K562 (cell line): ENCODE results near the gene SLC17A4. TPM values are rescaled to one million over a fixed set of nuclear protein-coding genes. Genes with fewer than 3 reads are reported as not detected.

Source experiments
- BDP1 ChIP-seq: IDR thresholded peaks from 3 replicates; pipeline ENCODE4 v1.6.1; 2011; ENCODE audit not compliant: insufficient read length, insufficient read depth
- CBFA2T3 ChIP-seq: fragments of 450-650 bp; IDR thresholded peaks from 2 replicates; pipeline ENCODE4 v1.6.1; 2017
- CC2D1A ChIP-seq: fragments of 450-650 bp; IDR thresholded peaks from 2 replicates; pipeline ENCODE4 v1.6.1; 2017; ENCODE audit warnings: mild to moderate bottlenecking
- IRF2 ChIP-seq: sonication (generic); formaldehyde crosslinking; IDR thresholded peaks from 2 replicates; pipeline ENCODE4 v1.8.1; 2022; ENCODE audit warnings: mild to moderate bottlenecking, missing genetic modification reagents
- KLF1 ChIP-seq: fragments of 450-650 bp; IDR thresholded peaks from 2 replicates; pipeline ENCODE4 v1.6.1; 2016; ENCODE audit warnings: missing genetic modification characterization, missing compliant biosample characterization
- MCM5 ChIP-seq: fragments of 450-650 bp; IDR thresholded peaks from 2 replicates; pipeline ENCODE4 v1.6.1; 2016; ENCODE audit warnings: low read depth
- SMARCB1 ChIP-seq: IDR thresholded peaks from 2 replicates; pipeline ENCODE4 v1.6.1; 2011; ENCODE audit warnings: improper control_type of control experiment, low read depth; ENCODE audit not compliant: insufficient read length
- TAF15 ChIP-seq: fragments of 200-400 bp; formaldehyde crosslinking; IDR thresholded peaks from 2 replicates; pipeline ENCODE4 v1.6.1; 2017; ENCODE audit warnings: mild to moderate bottlenecking, low read depth, low read length, moderate library complexity
- ZNF592 ChIP-seq: fragments of 450-650 bp; IDR thresholded peaks from 2 replicates; pipeline ENCODE4 v1.6.1; 2017; ENCODE audit warnings: antibody characterized with exemption, mild to moderate bottlenecking
- polyA plus RNA-seq, 8 experiments: library from polyadenylated mRNA; depleted of rRNA in 4 of 8; stranded (reverse) in 5 of 8; unstranded in 3 of 8; fragments of >200 nt; fragmentation: Nextera tagmentation in 2 of 8; fragmentation: Illumina TruSeq in 1 of 8; extraction: Ambion mirVana in 2 of 8; extraction: Trizol in 1 of 8; gene quantifications; 2 replicates each; pipeline versions ENCODE4 v1.2.1 to v1.2.3, GENCODE V29; 2011 to 2014; ENCODE audit warnings: inconsistent platforms in 1 of 8, missing spikeins in 1 of 8
- total RNA-seq, 7 experiments: library from RNA; depleted of rRNA in 6 of 7; stranded (reverse); fragments of >200 nt in 6 of 7; fragmentation: Illumina TruSeq in 2 of 7; extraction: Trizol in 2 of 7; gene quantifications; 2 replicates each; pipeline versions ENCODE4 v1.2.1 to v1.2.3, GENCODE V29; 2011 to 2021; ENCODE audit warnings: low replicate concordance in 1 of 7

SLC17A4 gene
- total and polyA plus RNA-seq, 9 of the 15 experiments (the other 6 are each of a cell fraction or from before 2014, with no cell fraction given): not detected

- TF ChIP-seq ZNF592: no peak
- no peak for TF ChIP-seq TAF15
- TF ChIP-seq BDP1: no peak
- TF ChIP-seq MCM5: no peak
- TF ChIP-seq SMARCB1: no peak
- TF ChIP-seq CC2D1A: no peak
- no peak for TF ChIP-seq CBFA2T3
- no peak for TF ChIP-seq KLF1 (tag)
- no peak for TF ChIP-seq IRF2 (CRISPR knock-in tag)
These were observed 2.1 kb downstream of the SLC17A4 start (continued) for GRCh38 chr6:25756382-25757363.
